Activated CD4-positive, alpha-beta memory T cell treated with anti-CD3 and anti-CD28 coated beads, Interleukin-2, amount 10 ng/mL, durations not matched to agents 7 days and 5 days (primary cell): ENCODE data around the gene CHST5. TPM values are rescaled to one million over a fixed set of nuclear protein-coding genes. Genes with fewer than 3 reads are reported as not detected.
"Not testable (repeated sequence)": the region's sequence is repeated elsewhere in the genome, so short reads cannot be mapped to it uniquely, and the experiment has no call there.

Source experiments
- CTCF ChIA-PET: fragments of 350-600 bp; sonication (Branson Sonifier 250); formaldehyde crosslinking; loops from one replicate; lab custom pipeline; 2021; ENCODE audit warnings: antibody characterized with exemption, inconsistent platforms; lab: Charles Lee
- POLR2A ChIA-PET: fragments of 350-600 bp; sonication (Branson Sonifier 250); formaldehyde crosslinking; loops from one replicate; lab custom pipeline; 2021; ENCODE audit warnings: antibody characterized with exemption; lab: Charles Lee
- DNase-seq: peaks from one replicate; pipeline ENCODE4 v3.0.0-alpha.2; 2020
- H3K27ac Mint-ChIP-seq: one replicate; pipeline ENCODE4 v1.8.0; 2021; ENCODE audit warnings: mild to moderate bottlenecking, mixed read lengths
- H3K27me3 Mint-ChIP-seq: one replicate; pipeline ENCODE4 v1.8.0; 2021; ENCODE audit warnings: mixed read lengths
- H3K36me3 Mint-ChIP-seq: one replicate; pipeline ENCODE4 v1.8.0; 2021; ENCODE audit warnings: low read depth, mixed read lengths
- H3K4me1 Mint-ChIP-seq: one replicate; pipeline ENCODE4 v1.8.0; 2021; ENCODE audit warnings: mixed read lengths
- H3K4me3 Mint-ChIP-seq: one replicate; pipeline ENCODE4 v1.8.0; 2021; ENCODE audit warnings: mild to moderate bottlenecking, mixed read lengths
- H3K9me3 Mint-ChIP-seq: one replicate; pipeline ENCODE4 v1.8.0; 2021; ENCODE audit warnings: mixed read lengths
- total RNA-seq, 2 experiments: library from RNA; stranded (reverse); gene quantifications; one replicate each; pipeline ENCODE4 v1.2.3, GENCODE V29; 2021

CHST5 gene
- total RNA-seq, 2 experiments from 2014 or later, result 0.10 TPM; not detected in 1

DNA sequence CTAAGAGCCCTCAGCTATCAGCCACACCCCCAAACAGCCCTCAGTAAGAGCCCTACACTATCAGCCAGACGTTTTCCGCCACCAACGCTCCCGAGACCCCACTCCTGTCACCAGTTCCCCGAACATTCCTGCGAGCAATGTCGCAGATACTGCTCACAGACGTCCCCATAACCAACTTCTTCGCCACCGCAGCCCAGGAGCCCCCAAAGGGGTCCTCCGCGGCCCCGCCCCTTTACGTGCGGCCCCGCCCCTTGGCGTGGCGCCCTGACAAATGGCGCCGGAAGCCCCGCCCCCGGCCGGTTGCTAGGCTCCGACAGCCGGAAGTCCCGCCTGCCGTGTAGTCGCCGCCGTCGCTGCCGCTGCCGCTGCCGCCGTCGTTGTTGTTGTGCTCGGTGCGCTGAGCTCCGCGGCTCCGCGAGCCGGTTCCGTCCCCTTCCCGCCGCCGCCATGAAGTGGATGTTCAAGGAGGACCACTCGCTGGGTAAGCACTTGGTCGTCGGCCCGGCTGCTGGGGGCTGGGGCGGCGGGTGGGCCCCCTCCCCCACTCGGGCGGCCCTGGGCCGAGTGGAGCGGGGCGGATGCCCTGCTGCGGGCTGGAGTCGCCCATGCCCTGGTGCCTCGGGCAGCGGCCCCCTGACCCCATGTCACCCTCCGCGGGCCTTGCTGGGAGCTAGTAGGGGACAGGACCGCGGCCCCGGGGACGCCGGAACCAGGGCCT is 30.3 kb upstream of the CHST5 start, which contains the start of gene GABARAPL2:
GABARAPL2 (plus strand) TSS at position 340 of the 718 bp plus-strand sequence; CDS start at position 448, 108 bp downstream.
- DNase-seq, result peak; percentile 92
- H3K27me3 Mint-ChIP-seq, result peaks cover 14% of the 10 kb centered on the region
- CTCF ChIA-PET, result interaction anchor here (1.0 to 3.4 kb wide), 7 partner anchors 12 to 101 kb away, joined by 4 to 20 read pairs (median 5); partner anchors contain the start of genes ADAT1, KARS1 and TERF2IP
- H3K27ac Mint-ChIP-seq, result peak within 1 kb of the TSS; percentile 87
- H3K4me1 Mint-ChIP-seq, result peaks cover 38% of the 10 kb centered on the region
- peak within 1 kb of the TSS; percentile 100 for H3K4me3 Mint-ChIP-seq
- H3K9me3 Mint-ChIP-seq, result no peaks in the 10 kb centered on the region
- H3K36me3 Mint-ChIP-seq, result peaks cover 28% of the 10 kb centered on the region
- POLR2A ChIA-PET, result interaction anchor here (0.6 to 4.5 kb wide), 14 partner anchors 9 to 133 kb away, joined by 3 to 42 read pairs (median 4); partner anchors contain the start of genes ADAT1, CFDP1, KARS1 and TERF2IP

DNA sequence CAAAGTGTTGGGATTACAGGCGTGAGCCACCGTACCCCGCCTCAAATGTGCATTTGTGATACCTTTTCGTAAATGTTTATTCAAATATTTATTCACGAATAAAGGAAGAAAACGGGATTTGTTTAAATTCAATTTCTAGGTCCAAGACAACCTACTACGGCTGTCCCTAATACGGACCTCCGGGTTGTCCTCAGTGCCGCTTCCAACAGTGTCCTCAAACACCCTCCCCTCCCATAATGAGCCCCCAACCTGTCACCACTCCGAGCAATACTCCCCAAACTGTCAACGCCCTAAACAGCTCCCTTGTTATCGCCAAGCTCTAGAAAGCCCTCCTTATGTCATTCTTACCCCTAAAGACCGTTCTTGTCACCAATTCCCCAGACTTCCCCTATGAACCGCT is 29.7 kb upstream of the CHST5 start:
- Mint-ChIP-seq H3K27me3 (peaks cover 14% of the 10 kb centered on the region), H3K27ac (peak overlapping the region; percentile 87), H3K9me3 (no peaks in the 10 kb centered on the region), H3K36me3 (peaks cover 26% of the 10 kb centered on the region), H3K4me3 (peak overlapping the region; percentile 100), H3K4me1 (peaks cover 38% of the 10 kb centered on the region)
- ChIA-PET CTCF (interaction anchor here (1.0 to 3.4 kb wide), 7 partner anchors 13 to 367 kb away, joined by 3 to 20 read pairs (median 7); partner anchors contain the start of genes ADAT1, KARS1, TERF2IP and TMEM170A), POLR2A (interaction anchor here (1.0 to 4.5 kb wide), 9 partner anchors 9 to 132 kb away, joined by 3 to 42 read pairs (median 5); partner anchors contain the start of genes ADAT1, CFDP1, KARS1 and TERF2IP)
- DNase-seq, result no peak

DNA sequence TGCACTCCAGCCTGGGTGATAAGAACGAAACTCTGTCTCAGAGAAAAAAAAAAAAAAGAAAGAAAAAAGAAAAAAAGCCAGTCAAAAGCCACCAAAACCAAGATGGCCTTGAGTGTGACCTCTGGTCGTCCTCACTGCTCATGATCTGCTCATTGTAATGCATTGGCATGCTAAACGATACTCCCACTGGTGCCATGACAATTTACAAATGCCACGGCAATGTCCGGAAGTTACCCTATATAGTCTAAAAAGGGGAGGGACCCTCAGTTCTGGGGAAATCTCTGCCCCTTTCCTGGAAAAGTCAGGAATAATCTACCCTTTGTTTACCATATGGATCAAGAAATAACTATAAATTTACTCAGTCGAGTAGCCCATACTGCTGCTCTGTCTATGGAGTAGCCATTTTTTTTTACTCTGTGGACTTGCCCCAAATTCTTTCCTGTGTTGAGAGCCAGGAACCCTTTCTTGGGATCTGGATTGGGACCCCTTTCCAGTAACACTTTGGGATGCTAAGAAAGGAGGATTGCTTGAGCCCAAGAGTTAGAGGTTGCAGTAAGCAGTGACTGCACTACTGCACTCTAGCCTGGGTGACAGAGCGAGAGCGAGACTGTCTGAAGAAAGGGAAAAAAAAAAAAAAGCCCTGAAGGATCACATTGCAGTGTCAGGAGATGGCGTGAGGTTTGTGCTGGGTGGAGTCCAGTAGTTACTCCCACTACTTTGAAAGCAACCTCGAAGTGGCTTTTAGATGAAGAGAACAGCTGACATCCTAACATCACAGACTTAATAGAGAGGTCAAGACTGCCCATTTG is 23.9 kb upstream of the CHST5 start:
- POLR2A ChIA-PET, result no interaction called here
- no peak overlapping the region for H3K27ac Mint-ChIP-seq

DNA sequence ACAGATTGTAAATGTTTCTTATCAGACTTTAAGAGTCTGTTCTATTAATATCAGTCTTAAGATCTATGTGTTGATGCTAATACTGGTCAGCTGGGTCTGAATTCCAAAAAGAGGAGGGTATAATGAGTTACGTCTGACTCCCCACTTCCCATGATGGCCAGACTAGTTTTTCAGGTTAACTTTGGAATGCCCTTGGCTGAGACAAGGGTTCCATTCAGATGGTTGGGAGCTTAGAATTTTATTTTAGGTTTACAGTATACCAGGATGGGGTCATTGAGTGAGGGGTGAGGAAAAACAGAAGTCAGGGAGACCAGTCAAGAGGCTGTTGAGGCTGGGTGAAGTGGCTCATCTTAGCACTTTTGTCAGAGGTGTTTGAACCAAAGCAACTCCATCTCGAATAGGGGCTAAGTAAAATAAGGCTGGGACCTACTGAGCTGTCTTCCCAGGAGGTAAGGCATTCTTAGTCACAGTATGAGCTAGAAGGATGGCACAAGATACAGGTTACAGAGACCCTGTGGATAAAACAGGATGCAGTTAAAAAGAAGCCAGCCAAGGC is 23.0 kb upstream of the CHST5 start:
- no peak overlapping the region for H3K27ac Mint-ChIP-seq
- H3K27me3 Mint-ChIP-seq, result peaks cover 16% of the 10 kb centered on the region
- H3K4me1 Mint-ChIP-seq, result peaks cover 18% of the 10 kb centered on the region
- no peaks in the 10 kb centered on the region for H3K9me3 Mint-ChIP-seq
- H3K36me3 Mint-ChIP-seq, result no peaks in the 10 kb centered on the region
- ChIA-PET POLR2A (interaction anchor here (0.8 kb wide), 1 partner anchor 64 kb away, joined by 3 read pairs; the partner anchor contains the start of gene ADAT1), CTCF (interaction anchor here (0.6 to 1.8 kb wide), 3 partner anchors 9 to 719 kb away, joined by 4 read pairs; partner anchors contain the start of gene TMEM170A)
- no peak overlapping the region for H3K4me3 Mint-ChIP-seq
- no peak for DNase-seq

More for the DNA sequence above, 23.9 kb upstream of the CHST5 start:
- Mint-ChIP-seq H3K9me3 (no peaks in the 10 kb centered on the region), H3K4me3 (no peak overlapping the region), H3K4me1 (peaks cover 14% of the 10 kb centered on the region), H3K27me3 (peaks cover 19% of the 10 kb centered on the region), H3K36me3 (no peaks in the 10 kb centered on the region)
- no peak for DNase-seq
- CTCF ChIA-PET, result interaction anchor here (1.8 kb wide), 1 partner anchor 95 kb away, joined by 4 read pairs; the partner anchor contains the start of gene TMEM170A

DNA sequence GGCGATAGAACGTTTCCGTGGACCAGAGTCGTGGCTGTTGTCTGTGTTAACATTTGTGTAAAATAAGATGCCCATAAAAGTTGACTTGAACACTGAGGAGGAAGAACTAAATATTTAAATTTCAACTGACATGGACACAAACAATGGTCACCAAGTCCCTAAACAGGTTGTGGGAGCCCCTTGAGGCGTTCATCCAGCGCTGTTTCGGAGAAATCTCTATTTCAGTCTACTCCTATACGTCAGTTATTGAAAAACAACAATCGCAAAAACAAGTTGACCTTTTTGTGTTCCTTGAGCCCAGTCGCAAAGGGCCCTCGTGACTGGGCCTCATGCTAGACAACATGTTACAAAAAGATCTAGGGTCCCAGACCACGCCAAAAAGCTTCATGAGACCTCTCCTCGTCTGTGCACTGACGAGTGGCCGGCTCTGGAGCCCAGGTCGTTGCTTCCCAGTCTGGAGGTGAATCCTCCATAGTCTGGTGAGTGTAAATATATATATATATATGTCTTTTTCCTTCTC is 20.6 kb upstream of the CHST5 start:
- DNase-seq, result no peak
- H3K4me1 Mint-ChIP-seq, result peaks cover 23% of the 10 kb centered on the region
- POLR2A ChIA-PET, result interaction anchor here (1.1 to 2.9 kb wide), 5 partner anchors 9 to 124 kb away, joined by 3 to 30 read pairs (median 10); partner anchors contain the start of genes ADAT1, GABARAPL2, KARS1 and TERF2IP
- peaks cover 6% of the 10 kb centered on the region for H3K27me3 Mint-ChIP-seq
- H3K36me3 Mint-ChIP-seq, result no peaks in the 10 kb centered on the region
- no peaks in the 10 kb centered on the region for H3K9me3 Mint-ChIP-seq
- H3K27ac Mint-ChIP-seq, result peak overlapping the region; percentile 71
- H3K4me3 Mint-ChIP-seq, result peak overlapping the region; percentile 86
- CTCF ChIA-PET, result interaction anchor here (0.6 to 1.5 kb wide), 8 partner anchors 11 to 207 kb away, joined by 3 to 16 read pairs (median 4); partner anchors contain the start of genes KARS1 and TERF2IP

DNA sequence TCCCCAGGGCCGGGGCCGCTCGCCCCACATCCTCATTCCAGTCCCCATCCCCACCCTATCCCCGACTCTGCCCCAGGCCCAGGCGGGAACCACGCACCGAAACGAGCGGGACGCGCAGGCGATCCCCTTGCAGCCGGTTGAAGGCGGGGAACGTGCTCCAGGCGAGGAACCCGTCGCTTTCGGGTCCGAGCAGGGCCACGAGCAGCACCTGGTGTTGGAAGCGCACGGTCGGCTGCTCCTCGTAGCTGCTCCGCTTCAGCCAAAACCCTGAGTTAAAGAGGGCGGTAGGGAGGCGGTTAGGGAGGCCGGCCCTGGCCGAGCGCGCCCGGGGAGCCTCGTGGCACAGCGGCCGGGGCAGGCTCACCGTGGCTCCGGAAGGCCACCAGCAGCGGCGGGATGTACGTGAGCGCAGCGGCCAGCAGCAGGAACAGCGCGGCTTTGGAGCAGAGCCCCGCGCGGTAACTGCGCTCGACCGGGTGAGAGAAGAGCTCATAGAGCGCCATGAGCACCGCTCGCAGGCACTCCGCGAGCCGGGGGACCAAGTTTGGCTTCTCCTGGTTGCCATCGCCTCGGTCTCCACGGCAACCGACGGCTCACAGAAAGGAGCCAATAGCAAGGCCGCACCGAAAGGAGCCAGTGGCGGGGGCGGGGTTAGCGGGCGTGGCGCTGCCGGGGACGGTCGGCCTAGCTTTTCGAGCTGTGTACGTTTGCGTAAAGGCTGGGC is 20.0 kb upstream of the CHST5 start, which contains the start of gene TMEM231:
TMEM231 (minus strand) TSS at position 546 of the 724 bp plus-strand sequence; CDS start at position 503, 43 bp downstream.
- no peaks in the 10 kb centered on the region for H3K36me3 Mint-ChIP-seq

DNA sequence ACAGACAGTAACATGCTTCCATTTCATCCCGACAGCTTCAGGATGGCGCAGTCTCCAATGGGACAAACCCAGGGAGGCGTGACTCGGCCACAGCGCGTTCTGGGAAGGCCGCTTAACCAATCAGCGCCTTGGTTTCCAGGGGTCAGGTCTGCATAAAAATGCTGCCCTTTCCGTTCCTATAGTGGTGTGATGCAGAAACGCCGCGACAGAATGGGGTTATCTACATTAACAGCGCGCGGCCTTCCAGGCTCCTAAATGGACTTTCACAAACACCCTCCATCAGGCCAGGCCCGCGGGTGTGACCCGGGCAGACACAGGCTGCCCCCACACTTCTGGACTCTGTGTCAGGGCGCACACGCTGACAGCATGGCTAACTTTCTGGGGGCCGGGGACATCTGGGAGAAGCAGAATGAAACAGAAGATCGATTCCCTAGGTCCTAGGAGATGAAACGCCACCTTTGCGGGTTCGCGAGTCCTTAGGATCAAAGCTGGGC is 19.4 kb upstream of the CHST5 start:
- Mint-ChIP-seq H3K4me1 (peaks cover 26% of the 10 kb centered on the region), H3K36me3 (no peaks in the 10 kb centered on the region), H3K9me3 (no peaks in the 10 kb centered on the region), H3K27ac (no peak overlapping the region), H3K4me3 (peak overlapping the region; percentile 86), H3K27me3 (peaks cover 5% of the 10 kb centered on the region)
- peak; percentile 27 for DNase-seq
- ChIA-PET CTCF (interaction anchor here (0.8 to 1.5 kb wide), 8 partner anchors 12 to 209 kb away, joined by 3 to 16 read pairs (median 4); partner anchors contain the start of genes KARS1 and TERF2IP), POLR2A (interaction anchor here (1.1 to 2.9 kb wide), 6 partner anchors 11 to 123 kb away, joined by 3 to 30 read pairs (median 8); partner anchors contain the start of genes ADAT1, GABARAPL2, KARS1 and TERF2IP)

More for the DNA sequence above, 20.0 kb upstream of the CHST5 start, which contains the start of gene TMEM231:
- DNase-seq, result peak; percentile 98
- no peaks in the 10 kb centered on the region for H3K9me3 Mint-ChIP-seq
- POLR2A ChIA-PET, result interaction anchor here (1.1 to 2.9 kb wide), 5 partner anchors 10 to 123 kb away, joined by 3 to 30 read pairs (median 10); partner anchors contain the start of genes ADAT1, GABARAPL2, KARS1 and TERF2IP
- peaks cover 5% of the 10 kb centered on the region for H3K27me3 Mint-ChIP-seq
- CTCF ChIA-PET, result interaction anchor here (0.6 to 1.5 kb wide), 8 partner anchors 11 to 208 kb away, joined by 3 to 16 read pairs (median 4); partner anchors contain the start of genes KARS1 and TERF2IP
- H3K4me3 Mint-ChIP-seq, result peak within 1 kb of the TSS; percentile 86
- H3K4me1 Mint-ChIP-seq, result peaks cover 23% of the 10 kb centered on the region
- peak within 1 kb of the TSS; percentile 71 for H3K27ac Mint-ChIP-seq

DNA sequence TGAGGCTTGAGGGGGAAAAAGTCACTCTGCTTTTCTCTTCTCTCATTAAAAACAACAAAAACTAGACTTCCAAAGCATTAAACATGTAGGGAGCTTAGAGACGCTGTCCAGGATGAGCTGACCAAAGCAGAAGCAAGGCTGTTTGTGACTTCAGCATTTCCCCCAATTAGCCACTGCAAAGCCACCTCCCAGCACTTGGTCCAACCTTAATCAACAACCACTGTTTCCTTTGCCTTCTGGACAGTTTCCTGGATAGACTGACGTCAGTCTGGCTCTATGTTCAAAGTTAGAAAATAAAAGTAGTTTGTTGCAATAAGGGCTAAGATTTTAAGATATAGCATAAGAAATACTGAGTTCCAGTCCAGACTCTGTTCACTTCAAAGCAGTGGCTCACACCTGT is 17.0 kb upstream of the CHST5 start:
- POLR2A ChIA-PET, result interaction anchor here (1.6 kb wide), 1 partner anchor 89 kb away, joined by 4 read pairs; no protein-coding TSS in a partner anchor
- Mint-ChIP-seq H3K9me3 (no peaks in the 10 kb centered on the region), H3K4me1 (peaks cover 34% of the 10 kb centered on the region), H3K27ac (no peak overlapping the region), H3K4me3 (no peak overlapping the region), H3K27me3 (no peaks in the 10 kb centered on the region), H3K36me3 (no peaks in the 10 kb centered on the region)
- CTCF ChIA-PET, result interaction anchor here (1.1 to 3.5 kb wide), 3 partner anchors 12 to 88 kb away, joined by 3 to 16 read pairs (median 7); partner anchors contain the start of gene GABARAPL2
- DNase-seq, result no peak

- POLR2A ChIA-PET, result interaction anchor here (1.1 kb wide), 1 partner anchor 17 kb away, joined by 4 read pairs; no protein-coding TSS in a partner anchor
- Mint-ChIP-seq H3K4me1 (peaks cover 24% of the 10 kb centered on the region), H3K27ac (no peak overlapping the region), H3K36me3 (no peaks in the 10 kb centered on the region), H3K27me3 (no peaks in the 10 kb centered on the region), H3K4me3 (no peak overlapping the region), H3K9me3 (no peaks in the 10 kb centered on the region)
- CTCF ChIA-PET, result interaction anchor here (0.8 to 3.5 kb wide), 13 partner anchors 9 to 350 kb away, joined by 3 to 16 read pairs (median 3); no protein-coding TSS in a partner anchor
- peak; percentile 42 for DNase-seq
Observed at GRCh38 chr16:75550211-75550662, 14.3 kb upstream of the CHST5 start.

DNA sequence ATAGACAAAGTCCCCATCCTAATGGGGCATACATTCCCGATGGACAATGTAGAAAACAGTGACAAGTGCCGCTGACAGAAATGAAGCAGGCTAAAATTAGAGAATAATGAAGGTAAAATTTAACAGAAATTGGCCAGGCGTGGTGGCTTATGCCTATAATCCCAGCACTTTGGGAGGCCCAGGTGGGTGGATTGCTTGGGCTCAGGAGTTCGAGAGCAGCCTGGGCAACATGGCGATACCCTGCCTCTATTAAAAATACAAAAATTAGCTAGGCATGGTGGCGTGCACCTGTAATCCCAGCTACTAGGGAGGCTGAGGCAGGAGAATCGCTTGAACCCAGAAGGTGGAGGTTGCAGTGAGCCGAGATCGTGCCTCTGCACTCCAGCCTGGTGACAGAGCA is 12.5 kb upstream of the CHST5 start:
- POLR2A ChIA-PET, DNase-seq, CTCF ChIA-PET, H3K4me3 Mint-ChIP-seq, H3K27me3 Mint-ChIP-seq, H3K27ac Mint-ChIP-seq, H3K36me3 Mint-ChIP-seq, H3K9me3 Mint-ChIP-seq: not testable (repeated sequence)
- peaks cover 13% of the 10 kb centered on the region for H3K4me1 Mint-ChIP-seq
